Measurements from ENCODE around the gene SLC35G1.

- TF ChIP-seq CTCF (IDR thresholded peaks at IDR 0.05) (no peak), EP300 (IDR thresholded peaks at IDR 0.05) (no peak), POLR2A (IDR thresholded peaks at IDR 0.05) (no peak)
These were observed 969 bp downstream of the SLC35G1 start for GRCh38 chr10:93894516-93895378.
